WTC11 (cell line): Measurements from ENCODE around the gene KLLN.

Experiments used
- CREB1 ChIP-seq: sonication (generic); formaldehyde crosslinking; IDR thresholded peaks from 2 replicates; pipeline ENCODE4 v1.8.0; 2023; ENCODE audit warnings: mild to moderate bottlenecking, missing genetic modification reagents
- ELF4 ChIP-seq: sonication (generic); formaldehyde crosslinking; IDR thresholded peaks from 2 replicates; pipeline ENCODE4 v1.8.1; 2022; ENCODE audit warnings: low read depth, mild to moderate bottlenecking, moderate library complexity, missing genetic modification reagents
- ETV6 ChIP-seq: sonication (generic); formaldehyde crosslinking; IDR thresholded peaks from 2 replicates; pipeline ENCODE4 v1.8.1; 2022; ENCODE audit warnings: mild to moderate bottlenecking, missing genetic modification reagents
- GRHL2 ChIP-seq: fragments of 250-450 bp; sonication (Bioruptor Pico); IDR thresholded peaks from 2 replicates; pipeline ENCODE4 v1.8.0; 2022; ENCODE audit warnings: mild to moderate bottlenecking, moderate library complexity; ENCODE audit not compliant: insufficient replicate concordance, severe bottlenecking
- MAX ChIP-seq: sonication (generic); formaldehyde crosslinking; IDR thresholded peaks from 2 replicates; pipeline ENCODE4 v1.8.0; 2022; ENCODE audit warnings: mild to moderate bottlenecking, missing genetic modification reagents
- MXD4 ChIP-seq: fragments of 250-450 bp; sonication (Bioruptor Pico); IDR thresholded peaks from 2 replicates; pipeline ENCODE4 v1.8.0; 2021; ENCODE audit warnings: mild to moderate bottlenecking, moderate library complexity, borderline replicate concordance
- TCF7 ChIP-seq: sonication (generic); formaldehyde crosslinking; IDR thresholded peaks from 2 replicates; pipeline ENCODE4 v1.8.0; 2022; ENCODE audit warnings: mild to moderate bottlenecking, low read depth, missing genetic modification reagents, moderate library complexity
- ZNF121 ChIP-seq: sonication (generic); formaldehyde crosslinking; IDR thresholded peaks from 2 replicates; pipeline ENCODE4 v1.8.0; 2023; ENCODE audit warnings: missing genetic modification reagents
- TF ChIP-seq, protein P1 (sequence below): sonication (generic); formaldehyde crosslinking; conservative IDR thresholded peaks from 2 replicates; pipeline ENCODE4 v1.8.1; 2022; ENCODE audit warnings: mild to moderate bottlenecking, missing genetic modification reagents
- TF ChIP-seq, protein P2 (sequence below): fragments of 200-600 bp; IDR thresholded peaks from 2 replicates; pipeline ENCODE4 v1.8.0; 2022; ENCODE audit warnings: antibody characterized with exemption
- TF ChIP-seq, protein P3 (sequence below): sonication (generic); formaldehyde crosslinking; IDR thresholded peaks from 2 replicates; pipeline ENCODE4 v1.8.1; 2022; ENCODE audit warnings: mild to moderate bottlenecking, moderate library complexity, missing genetic modification reagents
- TF ChIP-seq, protein P4 (sequence below): sonication (generic); formaldehyde crosslinking; IDR thresholded peaks from 2 replicates; pipeline ENCODE4 v1.8.1; 2023; ENCODE audit warnings: mild to moderate bottlenecking, missing genetic modification reagents

DNA sequence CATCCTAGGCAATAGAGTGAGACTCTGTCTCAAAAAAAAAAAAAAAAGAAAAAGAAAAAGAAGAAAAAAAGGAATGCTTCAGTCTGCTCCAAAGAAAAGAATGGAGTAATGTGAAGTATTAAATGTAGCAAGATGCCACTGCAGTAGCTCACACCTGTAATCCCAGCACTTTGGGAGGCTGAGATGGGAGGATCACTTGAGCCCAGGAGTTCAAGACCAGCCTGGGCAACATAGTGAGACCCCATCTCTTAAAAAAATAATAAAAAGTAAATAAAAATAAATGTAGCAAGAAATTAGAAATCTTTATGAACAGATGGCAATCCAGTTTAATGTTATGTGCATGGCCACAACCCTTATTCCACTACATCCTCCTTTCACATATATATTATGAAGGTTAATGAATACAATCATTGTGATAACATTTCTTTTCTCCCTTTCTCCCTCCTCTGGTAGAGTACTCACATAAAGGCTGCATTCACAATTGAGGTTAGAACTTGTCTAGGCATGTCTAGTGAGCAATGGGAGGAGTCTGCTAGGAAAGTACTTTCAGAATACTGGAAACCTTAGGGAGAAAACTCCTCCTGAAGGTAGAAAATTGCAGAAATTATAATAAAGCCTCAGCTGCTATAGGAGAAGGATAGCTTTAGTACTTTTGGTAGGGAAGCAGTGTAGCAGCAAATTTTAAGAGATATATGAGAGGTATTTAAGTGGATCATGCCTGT is 20.4 kb downstream of the KLLN start:
- TF ChIP-seq MAX (CRISPR knock-in tag) = no peak
- no peak for TF ChIP-seq GRHL2 (CRISPR knock-in tag)
- TF ChIP-seq TCF7 (CRISPR knock-in tag) = no peak
- TF ChIP-seq, protein P1, sequence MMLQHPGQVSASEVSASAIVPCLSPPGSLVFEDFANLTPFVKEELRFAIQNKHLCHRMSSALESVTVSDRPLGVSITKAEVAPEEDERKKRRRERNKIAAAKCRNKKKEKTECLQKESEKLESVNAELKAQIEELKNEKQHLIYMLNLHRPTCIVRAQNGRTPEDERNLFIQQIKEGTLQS = no peak
- TF ChIP-seq, protein P2, sequence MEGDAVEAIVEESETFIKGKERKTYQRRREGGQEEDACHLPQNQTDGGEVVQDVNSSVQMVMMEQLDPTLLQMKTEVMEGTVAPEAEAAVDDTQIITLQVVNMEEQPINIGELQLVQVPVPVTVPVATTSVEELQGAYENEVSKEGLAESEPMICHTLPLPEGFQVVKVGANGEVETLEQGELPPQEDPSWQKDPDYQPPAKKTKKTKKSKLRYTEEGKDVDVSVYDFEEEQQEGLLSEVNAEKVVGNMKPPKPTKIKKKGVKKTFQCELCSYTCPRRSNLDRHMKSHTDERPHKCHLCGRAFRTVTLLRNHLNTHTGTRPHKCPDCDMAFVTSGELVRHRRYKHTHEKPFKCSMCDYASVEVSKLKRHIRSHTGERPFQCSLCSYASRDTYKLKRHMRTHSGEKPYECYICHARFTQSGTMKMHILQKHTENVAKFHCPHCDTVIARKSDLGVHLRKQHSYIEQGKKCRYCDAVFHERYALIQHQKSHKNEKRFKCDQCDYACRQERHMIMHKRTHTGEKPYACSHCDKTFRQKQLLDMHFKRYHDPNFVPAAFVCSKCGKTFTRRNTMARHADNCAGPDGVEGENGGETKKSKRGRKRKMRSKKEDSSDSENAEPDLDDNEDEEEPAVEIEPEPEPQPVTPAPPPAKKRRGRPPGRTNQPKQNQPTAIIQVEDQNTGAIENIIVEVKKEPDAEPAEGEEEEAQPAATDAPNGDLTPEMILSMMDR = no peak
- TF ChIP-seq ELF4 (CRISPR knock-in tag) = no peak
- TF ChIP-seq MXD4 (CRISPR knock-in tag) = no peak
- TF ChIP-seq ZNF121 = 0 out of 2 replicates have a peak, but pooled peaks have one; percentile 9
- TF ChIP-seq, protein P3, sequence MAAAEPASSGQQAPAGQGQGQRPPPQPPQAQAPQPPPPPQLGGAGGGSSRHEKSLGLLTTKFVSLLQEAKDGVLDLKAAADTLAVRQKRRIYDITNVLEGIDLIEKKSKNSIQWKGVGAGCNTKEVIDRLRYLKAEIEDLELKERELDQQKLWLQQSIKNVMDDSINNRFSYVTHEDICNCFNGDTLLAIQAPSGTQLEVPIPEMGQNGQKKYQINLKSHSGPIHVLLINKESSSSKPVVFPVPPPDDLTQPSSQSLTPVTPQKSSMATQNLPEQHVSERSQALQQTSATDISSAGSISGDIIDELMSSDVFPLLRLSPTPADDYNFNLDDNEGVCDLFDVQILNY (CRISPR knock-in tag) = no peak
- no peak for TF ChIP-seq CREB1 (CRISPR knock-in tag)
- TF ChIP-seq, protein P4, sequence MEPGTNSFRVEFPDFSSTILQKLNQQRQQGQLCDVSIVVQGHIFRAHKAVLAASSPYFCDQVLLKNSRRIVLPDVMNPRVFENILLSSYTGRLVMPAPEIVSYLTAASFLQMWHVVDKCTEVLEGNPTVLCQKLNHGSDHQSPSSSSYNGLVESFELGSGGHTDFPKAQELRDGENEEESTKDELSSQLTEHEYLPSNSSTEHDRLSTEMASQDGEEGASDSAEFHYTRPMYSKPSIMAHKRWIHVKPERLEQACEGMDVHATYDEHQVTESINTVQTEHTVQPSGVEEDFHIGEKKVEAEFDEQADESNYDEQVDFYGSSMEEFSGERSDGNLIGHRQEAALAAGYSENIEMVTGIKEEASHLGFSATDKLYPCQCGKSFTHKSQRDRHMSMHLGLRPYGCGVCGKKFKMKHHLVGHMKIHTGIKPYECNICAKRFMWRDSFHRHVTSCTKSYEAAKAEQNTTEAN (CRISPR knock-in tag) = no peak
- TF ChIP-seq ETV6 (CRISPR knock-in tag) = no peak
